ENCODE results near the gene TVP23C.

TVP23C gene

GRCh38 chr17:15454346-15454745 is 108.9 kb downstream of the TVP23C start:
- in situ Hi-C loops (cut with MboI; ENCODE audit: low pct_unique_long_range_greater_than_20kb, low sequenced_read_pairs, unreplicated experiment): no loop called here
- TF ChIP-seq CTCF (IDR thresholded peaks at IDR 0.05; ENCODE audit: extremely low read depth, insufficient read depth, missing control alignments): no peak
- DNase-seq (ENCODE audit: low spot score): no peak

- TF ChIP-seq CTCF (IDR thresholded peaks at IDR 0.05; ENCODE audit: extremely low read depth, insufficient read depth, missing control alignments): no peak
- DNase-seq (ENCODE audit: low spot score): no peak
- in situ Hi-C loops (cut with MboI; ENCODE audit: low pct_unique_long_range_greater_than_20kb, low sequenced_read_pairs, unreplicated experiment): no loop called here
Observed at GRCh38 chr17:15453782-15454181, 109.5 kb downstream of the TVP23C start.

DNA sequence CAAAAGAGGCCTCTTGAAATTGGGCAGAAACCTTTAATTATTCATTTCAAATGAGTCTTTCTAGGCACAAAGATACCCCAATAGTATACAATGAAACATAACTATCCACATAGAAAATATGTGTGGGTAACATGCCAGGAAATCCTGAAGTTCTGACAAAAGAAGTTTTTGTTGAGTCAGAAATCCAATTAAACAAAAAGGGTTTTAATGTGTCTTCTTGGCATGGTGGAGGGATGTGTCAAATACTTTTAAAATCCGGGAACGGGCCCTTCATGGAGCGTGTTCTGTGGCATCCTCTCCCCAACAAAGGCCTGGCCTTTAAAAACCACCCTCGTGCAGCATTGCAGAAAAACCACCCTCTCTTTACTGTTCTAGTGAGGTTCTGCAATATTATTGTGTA is 110.0 kb downstream of the TVP23C start:
- DNase-seq (ENCODE audit: low spot score): no peak
- in situ Hi-C loops (cut with MboI; ENCODE audit: low pct_unique_long_range_greater_than_20kb, low sequenced_read_pairs, unreplicated experiment): no loop called here

DNA sequence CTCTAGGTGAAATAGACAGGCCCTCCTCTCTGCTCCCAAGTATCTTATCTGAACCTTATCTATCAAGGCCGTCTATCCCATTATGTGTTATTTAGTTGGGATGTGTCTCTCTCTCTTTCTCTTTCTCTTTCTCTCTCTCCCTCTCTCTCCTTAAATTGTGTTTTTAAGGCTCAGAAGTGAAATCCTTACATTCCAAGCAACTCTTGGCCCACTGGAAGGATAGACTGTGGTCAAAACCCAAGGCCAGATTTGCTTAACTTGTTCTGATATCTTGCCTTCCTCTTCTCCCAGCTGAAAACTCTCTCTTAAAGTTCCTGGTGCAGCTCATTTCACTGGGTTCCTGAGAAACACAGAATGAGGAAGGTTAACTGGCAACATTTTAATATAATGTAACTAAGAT is 110.5 kb downstream of the TVP23C start:
- in situ Hi-C loops (cut with MboI; ENCODE audit: low pct_unique_long_range_greater_than_20kb, low sequenced_read_pairs, unreplicated experiment): no loop called here
- DNase-seq (ENCODE audit: low spot score): no peak
- no peak for TF ChIP-seq CTCF (IDR thresholded peaks at IDR 0.05; ENCODE audit: extremely low read depth, insufficient read depth, missing control alignments)

More for the DNA sequence above, 110.0 kb downstream of the TVP23C start:
- TF ChIP-seq CTCF (IDR thresholded peaks at IDR 0.05; ENCODE audit: extremely low read depth, insufficient read depth, missing control alignments): no peak
